H1 (cell line): Measurements from ENCODE around the gene MAP3K13. TPM values are rescaled to one million over a fixed set of nuclear protein-coding genes. Genes with fewer than 3 reads are reported as not detected.

Source experiments
- CTCF ChIA-PET: fragments of 300-600 bp; sonication (Branson Sonifier 250); formaldehyde crosslinking; loops from one replicate; lab custom pipeline; 2021; ENCODE audit not compliant: partially characterized antibody; lab: Charles Lee
- POLR2A ChIA-PET: fragments of 300-600 bp; sonication (Branson Sonifier 250); formaldehyde crosslinking; loops from one replicate; lab custom pipeline; 2021; ENCODE audit warnings: inconsistent platforms; ENCODE audit not compliant: partially characterized antibody; lab: Charles Lee
- DNase-seq, 2 experiments: peaks; one replicate each; pipeline versions ENCODE4 v3.0.0 to v3.0.0-alpha.2; 2010 to 2022; ENCODE audit warnings: low spot score in 2 of 2, low read depth in 1 of 2, mixed read lengths in 1 of 2
- FAIRE-seq: peaks from 2 replicates; lab custom pipeline; 2011; peaks lifted over from hg19 to GRCh38; lab: Jason Lieb, UNC
- H2AFZ ChIP-seq: 2 replicates; pipeline ENCODE4 v1.8.1; 2012; ENCODE audit warnings: low read length, inconsistent platforms
- H2AK5ac ChIP-seq: 2 replicates; pipeline ENCODE4 v1.6.1; 2013; ENCODE audit warnings: low read depth, low read length
- H2BK120ac ChIP-seq: replicated peaks from 2 replicates; pipeline ENCODE3; 2013; ENCODE audit warnings: low read depth, low read length, inconsistent platforms
- H2BK12ac ChIP-seq: 2 replicates; pipeline ENCODE4 v1.6.1; 2013; ENCODE audit warnings: low read depth, low read length
- H2BK15ac ChIP-seq: 2 replicates; pipeline ENCODE4 v1.6.1; 2013; ENCODE audit warnings: low read length
- H2BK20ac ChIP-seq: 2 replicates; pipeline ENCODE4 v1.6.1; 2013; ENCODE audit warnings: low read length
- H2BK5ac ChIP-seq: 2 replicates; pipeline ENCODE4 v1.6.1; 2013; ENCODE audit warnings: low read depth, low read length
- H3K14ac ChIP-seq: 2 replicates; pipeline ENCODE4 v1.6.1; 2013; ENCODE audit warnings: inconsistent platforms; ENCODE audit not compliant: insufficient read length
- H3K18ac ChIP-seq: 2 replicates; pipeline ENCODE4 v1.6.1; 2013; ENCODE audit warnings: low read length; ENCODE audit errors: extremely low read depth
- H3K23ac ChIP-seq: 2 replicates; pipeline ENCODE4 v1.6.1; 2013; ENCODE audit warnings: inconsistent platforms; ENCODE audit not compliant: insufficient read length
- H3K23me2 ChIP-seq: 2 replicates; pipeline ENCODE4 v1.6.1; 2013; ENCODE audit warnings: low read depth, low read length
- H3K27ac ChIP-seq: 2 replicates; pipeline ENCODE4 v1.6.1; 2011; ENCODE audit warnings: low read depth, low read length, inconsistent platforms
- H3K27me3 ChIP-seq, 4 experiments: replicated peaks in 1 of 4; 1 replicate in 1 of 4; 2 replicates in 3 of 4; pipeline versions ENCODE4 v1.6.1 to v1.8.1; 2011 to 2013; ENCODE audit warnings: low read length in 3 of 4, mild to moderate bottlenecking in 3 of 4, inconsistent platforms in 2 of 4, mixed read lengths in 2 of 4, moderate library complexity in 1 of 4; ENCODE audit not compliant: control insufficient read depth in 3 of 4, insufficient read depth in 3 of 4; ENCODE audit errors: extremely low read depth in 1 of 4
- H3K36me3 ChIP-seq, 4 experiments: 2 replicates each; pipeline versions ENCODE4 v1.6.1 to v1.8.1; 2011 to 2013; ENCODE audit warnings: mild to moderate bottlenecking in 4 of 4, low read length in 3 of 4, moderate library complexity in 2 of 4, control low read depth in 1 of 4, inconsistent platforms in 1 of 4; ENCODE audit not compliant: insufficient read depth in 4 of 4, control insufficient read depth in 2 of 4
- H3K4ac ChIP-seq: replicated peaks from 2 replicates; pipeline ENCODE3; 2013; ENCODE audit warnings: low read length, low read depth, mixed read lengths, inconsistent platforms; ENCODE audit not compliant: insufficient read length
- H3K4me1 ChIP-seq, 4 experiments: replicated peaks in 1 of 4; 1 replicate in 1 of 4; 2 replicates in 3 of 4; pipeline versions ENCODE4 v1.6.1 to v1.8.1; 2011 to 2013; ENCODE audit warnings: low read length in 3 of 4, inconsistent platforms in 2 of 4, mixed read lengths in 1 of 4; ENCODE audit not compliant: insufficient read depth in 4 of 4, control insufficient read depth in 3 of 4
- H3K4me2 ChIP-seq, 2 experiments: 2 replicates each; pipeline versions ENCODE4 v1.6.1 to v1.8.1; 2011 to 2013; ENCODE audit warnings: low read depth in 2 of 2, low read length in 2 of 2, control low read depth in 1 of 2, inconsistent platforms in 1 of 2, mild to moderate bottlenecking in 1 of 2; ENCODE audit not compliant: insufficient read depth in 1 of 2
- H3K4me3 ChIP-seq, 4 experiments: fragments of 200-600, 300-600 bp in 1 of 4; sonication (generic), shearing (Covaris generic), sonication (Bioruptor Twin) in 1 of 4; 2 replicates each; pipeline versions ENCODE4 v1.5.1 to v1.8.1; 2011 to 2016; ENCODE audit warnings: low read length in 4 of 4, low read depth in 3 of 4, control low read depth in 2 of 4, inconsistent platforms in 2 of 4, mild to moderate bottlenecking in 2 of 4, mixed read lengths in 1 of 4, moderate library complexity in 1 of 4; ENCODE audit not compliant: insufficient read depth in 2 of 4; ENCODE audit errors: extremely low read depth in 1 of 4
- H3K56ac ChIP-seq: replicated peaks from 2 replicates; pipeline ENCODE3; 2013; ENCODE audit warnings: low read depth, mild to moderate bottlenecking, mixed read lengths, low read length, inconsistent platforms; ENCODE audit not compliant: insufficient read length
- H3K79me1 ChIP-seq: 2 replicates; pipeline ENCODE4 v1.6.1; 2013; ENCODE audit warnings: low read depth, low read length, control low read depth
- H3K79me2 ChIP-seq, 2 experiments: 2 replicates each; pipeline versions ENCODE4 v1.6.1 to v1.8.1; 2012 to 2013; ENCODE audit warnings: low read length in 2 of 2, mild to moderate bottlenecking in 2 of 2, inconsistent platforms in 1 of 2; ENCODE audit not compliant: insufficient read depth in 2 of 2, control insufficient read depth in 1 of 2
- H3K9ac ChIP-seq, 4 experiments: replicated peaks in 1 of 4; 1 replicate in 1 of 4; 2 replicates in 3 of 4; pipeline versions ENCODE4 v1.6.1 to v1.8.1; 2011 to 2013; ENCODE audit warnings: low read depth in 3 of 4, low read length in 3 of 4, control low read depth in 2 of 4, mild to moderate bottlenecking in 2 of 4, moderate library complexity in 2 of 4, inconsistent platforms in 1 of 4; ENCODE audit errors: extremely low read depth in 1 of 4
- H3K9me3 ChIP-seq, 2 experiments: 2 replicates each; pipeline versions ENCODE4 v1.6.1 to v1.8.1; 2012 to 2013; ENCODE audit warnings: mild to moderate bottlenecking in 2 of 2, moderate library complexity in 2 of 2, control low read depth in 1 of 2, inconsistent platforms in 1 of 2, low read depth in 1 of 2, low read length in 1 of 2, mixed read lengths in 1 of 2; ENCODE audit not compliant: insufficient read depth in 2 of 2
- H4K20me1 ChIP-seq, 2 experiments: replicated peaks in 1 of 2; 2 replicates each; pipeline versions ENCODE3 to v1.8.1; 2011 to 2013; ENCODE audit warnings: inconsistent platforms in 2 of 2, low read length in 2 of 2, mild to moderate bottlenecking in 1 of 2; ENCODE audit not compliant: insufficient read depth in 2 of 2, control insufficient read depth in 1 of 2
- H4K5ac ChIP-seq: 2 replicates; pipeline ENCODE4 v1.6.1; 2013; ENCODE audit warnings: low read length, low read depth, mixed read lengths, inconsistent platforms; ENCODE audit not compliant: insufficient read length
- H4K8ac ChIP-seq: 2 replicates; pipeline ENCODE4 v1.8.0; 2013; ENCODE audit warnings: mild to moderate bottlenecking, moderate library complexity, low read length, inconsistent platforms; ENCODE audit not compliant: insufficient read depth; ENCODE audit errors: extremely low read depth
- H4K91ac ChIP-seq: replicated peaks from 2 replicates; pipeline ENCODE3; 2013; ENCODE audit warnings: low read length, mixed read lengths, inconsistent platforms; ENCODE audit not compliant: insufficient read length
- CBX5 ChIP-seq: fragments of 300-800, 300-1000 bp; sonication (generic); IDR thresholded peaks from 2 replicates; pipeline ENCODE4 v1.7.1; 2016; ENCODE audit warnings: antibody characterized with exemption, low read length, low read depth
- CEBPB ChIP-seq: IDR thresholded peaks from 2 replicates; pipeline ENCODE4 v1.6.1; 2012; ENCODE audit warnings: low read depth, low read length
- HDAC6 ChIP-seq: IDR thresholded peaks from one replicate; pipeline ENCODE4 v1.7.1; 2012; ENCODE audit warnings: low read depth, mild to moderate bottlenecking, inconsistent platforms, low read length, moderate library complexity
- JUN ChIP-seq: IDR thresholded peaks from 2 replicates; pipeline ENCODE4 v1.6.1; 2011; ENCODE audit warnings: low read depth, mild to moderate bottlenecking, improper control_type of control experiment, low read length
- JUND ChIP-seq: IDR thresholded peaks from 2 replicates; pipeline ENCODE4 v1.6.1; 2011; ENCODE audit warnings: mild to moderate bottlenecking, improper control_type of control experiment, low read length
- NANOG ChIP-seq: IDR thresholded peaks from 2 replicates; pipeline ENCODE4 v1.6.1; 2011; ENCODE audit warnings: low read length, low read depth, mild to moderate bottlenecking, inconsistent platforms; ENCODE audit not compliant: insufficient read depth, poor library complexity, severe bottlenecking
- NRF1 ChIP-seq: IDR thresholded peaks from 2 replicates; pipeline ENCODE4 v1.6.1; 2011; ENCODE audit warnings: mild to moderate bottlenecking, low read depth, low read length, improper control_type of control experiment
- PHF8 ChIP-seq: fragments of 200-600 bp; sonication (generic); conservative IDR thresholded peaks from 2 replicates; pipeline ENCODE4 v1.7.1; 2012; ENCODE audit warnings: low read depth, mild to moderate bottlenecking, inconsistent platforms, low read length, moderate library complexity
- RAD21 ChIP-seq, 2 experiments: IDR thresholded peaks in 1 of 2; conservative IDR thresholded peaks in 1 of 2; 2 replicates each; pipeline ENCODE4 v1.6.1; 2011; ENCODE audit warnings: low read depth in 2 of 2, low read length in 2 of 2, improper control_type of control experiment in 1 of 2, inconsistent platforms in 1 of 2, mild to moderate bottlenecking in 1 of 2, moderate library complexity in 1 of 2
- RNF2 ChIP-seq: fragments of 200-900, 300-1000 bp; sonication (generic); IDR thresholded peaks from 2 replicates; pipeline ENCODE4 v1.7.1; 2016; ENCODE audit warnings: borderline replicate concordance, low read depth, mild to moderate bottlenecking, antibody characterized with exemption, low read length; ENCODE audit not compliant: poor library complexity, severe bottlenecking; ENCODE audit errors: missing control alignments
- SP1 ChIP-seq: IDR thresholded peaks from 2 replicates; pipeline ENCODE4 v1.6.1; 2011; ENCODE audit warnings: low read depth, low read length
- SP4 ChIP-seq: IDR thresholded peaks from 2 replicates; pipeline ENCODE4 v1.6.1; 2012; ENCODE audit warnings: low read length, inconsistent platforms
- YY1 ChIP-seq: IDR thresholded peaks from 2 replicates; pipeline ENCODE4 v1.6.1; 2011; ENCODE audit warnings: low read depth, mild to moderate bottlenecking, low read length
- WGBS, 2 experiments: shearing (Covaris generic) in 1 of 2; methylation state at CpG; one replicate each; pipeline versions ENCODE4 v1.1.6 to v1.1.7; 2013 to 2015; ENCODE audit warnings: low lambda C conversion rate in 2 of 2, mixed read lengths in 2 of 2, inconsistent platforms in 1 of 2, low coverage in 1 of 2, missing lambda C conversion rate in 1 of 2; ENCODE audit not compliant: insufficient replicate concordance in 2 of 2, insufficient coverage in 1 of 2, insufficient read length in 1 of 2; ENCODE audit errors: extremely low coverage in 1 of 2, missing lambda C conversion rate in 1 of 2; 5-methylcytosine and 5-hydroxymethylcytosine counted together
- polyA plus RNA-seq, 7 experiments: library from polyadenylated mRNA; depleted of rRNA in 3 of 7; stranded (reverse) in 5 of 7; unstranded in 2 of 7; fragments of >200 nt in 5 of 7; fragments of 200-250 nt in 2 of 7; gene quantifications; 1 replicate in 5 of 7; 2 replicates in 1 of 7; 4 replicates in 1 of 7; pipeline versions ENCODE4 v1.2.1 to v1.2.3, GENCODE V29; 2011 to 2013; ENCODE audit warnings: missing spikeins in 2 of 7, mixed read lengths in 2 of 7
- total RNA-seq: library from RNA; stranded (reverse); fragmentation: NEBNext Ultra II Directional; extraction: Animal tissue kit (Norgen Biotek cat#: 25700); gene quantifications from 2 replicates; pipeline ENCODE4 v1.2.1, GENCODE V29; 2021
- TF ChIP-seq, protein P1 (sequence below): IDR thresholded peaks from 2 replicates; pipeline ENCODE4 v1.6.1; 2012; ENCODE audit warnings: inconsistent platforms

MAP3K13 gene
- total and polyA plus RNA-seq, 2 of the 8 experiments (the other 6 are each of a cell fraction or from before 2014, with no cell fraction given) = 6.8 to 17.9 TPM

DNA sequence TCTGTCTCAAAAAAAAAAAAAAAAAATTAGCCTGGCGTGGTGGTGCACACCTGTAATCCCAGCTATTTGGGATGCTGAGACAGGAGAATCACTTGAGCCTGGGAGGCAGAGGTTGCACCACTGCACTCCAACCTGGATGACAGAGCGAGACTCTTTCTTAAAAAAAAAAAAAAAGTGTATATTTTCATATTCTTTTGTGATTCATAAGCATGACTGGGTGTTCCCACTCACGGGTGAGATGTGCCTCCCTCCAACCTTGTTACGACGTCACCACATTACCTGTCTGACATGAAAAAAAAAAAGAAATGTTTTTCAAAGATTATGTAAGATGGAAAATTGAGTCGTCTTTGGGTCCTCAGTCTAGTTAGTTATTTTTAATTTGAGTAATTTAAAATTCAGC, 79.1 kb downstream of the MAP3K13 start:
- H3K79me1 ChIP-seq = no peaks in the 10 kb centered on the region
- no peak overlapping the region for H2BK15ac ChIP-seq
- H3K4ac ChIP-seq = no peak overlapping the region
- no peaks in the 10 kb centered on the region for H3K27me3 ChIP-seq
- no peak overlapping the region for H4K5ac ChIP-seq
- H3K4me1 ChIP-seq = no peaks in the 10 kb centered on the region
- no peak overlapping the region for H3K9ac ChIP-seq
- no peak overlapping the region for H3K23ac ChIP-seq
- no peak overlapping the region for H4K8ac ChIP-seq
- H2AFZ ChIP-seq = no peak overlapping the region
- no peak overlapping the region for H3K18ac ChIP-seq
- H4K91ac ChIP-seq = no peak overlapping the region
- H4K20me1 ChIP-seq = no peaks in the 10 kb centered on the region
- H3K4me2 ChIP-seq = no peak overlapping the region
- H3K23me2 ChIP-seq = no peaks in the 10 kb centered on the region
- no peak for FAIRE-seq
- H3K27ac ChIP-seq = no peak overlapping the region
- no peak overlapping the region for H3K56ac ChIP-seq
- DNase-seq = no peak
- no peaks in the 10 kb centered on the region for H3K9me3 ChIP-seq
- no peaks in the 10 kb centered on the region for H3K79me2 ChIP-seq
- ChIA-PET CTCF (interaction anchor here (0.7 to 1.7 kb wide), 3 partner anchors 19 to 161 kb away, joined by 3 to 5 read pairs (median 3); no protein-coding TSS in a partner anchor), POLR2A (no interaction called here)
- H2AK5ac ChIP-seq = no peak overlapping the region
- H3K4me3 ChIP-seq = no peak overlapping the region
- no peaks in the 10 kb centered on the region for H3K36me3 ChIP-seq
- 95% methylated on average over 5 of the region's 6 CpGs; no CpG with 5 or more reads in 1 of the 2 experiments for WGBS, 2 experiments
- no peak overlapping the region for H2BK5ac ChIP-seq
- no peak overlapping the region for H2BK12ac ChIP-seq
- H3K14ac ChIP-seq = no peak overlapping the region
- H2BK20ac ChIP-seq = no peak overlapping the region
- no peak overlapping the region for H2BK120ac ChIP-seq
- TF ChIP-seq NRF1 = no peak
- TF ChIP-seq SP1 = no peak
- no peak for TF ChIP-seq JUN
- TF ChIP-seq, protein P1, sequence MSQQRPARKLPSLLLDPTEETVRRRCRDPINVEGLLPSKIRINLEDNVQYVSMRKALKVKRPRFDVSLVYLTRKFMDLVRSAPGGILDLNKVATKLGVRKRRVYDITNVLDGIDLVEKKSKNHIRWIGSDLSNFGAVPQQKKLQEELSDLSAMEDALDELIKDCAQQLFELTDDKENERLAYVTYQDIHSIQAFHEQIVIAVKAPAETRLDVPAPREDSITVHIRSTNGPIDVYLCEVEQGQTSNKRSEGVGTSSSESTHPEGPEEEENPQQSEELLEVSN = no peak
- no peak for TF ChIP-seq JUND
- no peak for TF ChIP-seq YY1
- TF ChIP-seq RAD21 (IDR thresholded peaks at IDR 0.05 in 1 of 2, conservative IDR thresholded peaks at IDR 0.05 in 1 of 2; ENCODE audit: low read depth in 2 of 2, low read length in 2 of 2) = no peak
- TF ChIP-seq CEBPB = no peak
- no peak for TF ChIP-seq CBX5
- TF ChIP-seq SP4 = no peak
- TF ChIP-seq PHF8 = no peak
- TF ChIP-seq HDAC6 = no peak
- TF ChIP-seq RNF2 = no peak
- no peak for TF ChIP-seq NANOG
